SK-N-SH (cell line): ENCODE results near the gene TEPSIN.

Experiments
- MXI1 ChIP-seq: IDR thresholded peaks from 2 replicates; pipeline ENCODE4 v1.6.1; 2012; ENCODE audit warnings: mild to moderate bottlenecking, low read depth, low read length, improper control_type of control experiment
- PBX3 ChIP-seq: IDR thresholded peaks from 2 replicates; pipeline ENCODE4; 2012
- RAD21 ChIP-seq: IDR thresholded peaks from 2 replicates; pipeline ENCODE4 v1.6.1; 2012; ENCODE audit warnings: mild to moderate bottlenecking, low read length
- YY1 ChIP-seq: IDR thresholded peaks from 2 replicates; pipeline ENCODE4 v1.4.0; 2012; ENCODE audit warnings: low read depth, mild to moderate bottlenecking
- ZBTB33 ChIP-seq: IDR thresholded peaks from 2 replicates; pipeline ENCODE4 v1.4.0; 2012; ENCODE audit warnings: low read depth, borderline replicate concordance
- TF ChIP-seq, protein P1 (sequence below): fragments of 200-600 bp; sonication (generic); IDR thresholded peaks from 2 replicates; pipeline ENCODE4 v1.6.1; 2017; ENCODE audit warnings: antibody characterized with exemption, mild to moderate bottlenecking, moderate library complexity

GRCh38 chr17:81183807-81184206, 55.0 kb downstream of the TEPSIN start:
- TF ChIP-seq, protein P1, sequence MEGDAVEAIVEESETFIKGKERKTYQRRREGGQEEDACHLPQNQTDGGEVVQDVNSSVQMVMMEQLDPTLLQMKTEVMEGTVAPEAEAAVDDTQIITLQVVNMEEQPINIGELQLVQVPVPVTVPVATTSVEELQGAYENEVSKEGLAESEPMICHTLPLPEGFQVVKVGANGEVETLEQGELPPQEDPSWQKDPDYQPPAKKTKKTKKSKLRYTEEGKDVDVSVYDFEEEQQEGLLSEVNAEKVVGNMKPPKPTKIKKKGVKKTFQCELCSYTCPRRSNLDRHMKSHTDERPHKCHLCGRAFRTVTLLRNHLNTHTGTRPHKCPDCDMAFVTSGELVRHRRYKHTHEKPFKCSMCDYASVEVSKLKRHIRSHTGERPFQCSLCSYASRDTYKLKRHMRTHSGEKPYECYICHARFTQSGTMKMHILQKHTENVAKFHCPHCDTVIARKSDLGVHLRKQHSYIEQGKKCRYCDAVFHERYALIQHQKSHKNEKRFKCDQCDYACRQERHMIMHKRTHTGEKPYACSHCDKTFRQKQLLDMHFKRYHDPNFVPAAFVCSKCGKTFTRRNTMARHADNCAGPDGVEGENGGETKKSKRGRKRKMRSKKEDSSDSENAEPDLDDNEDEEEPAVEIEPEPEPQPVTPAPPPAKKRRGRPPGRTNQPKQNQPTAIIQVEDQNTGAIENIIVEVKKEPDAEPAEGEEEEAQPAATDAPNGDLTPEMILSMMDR = no peak
- TF ChIP-seq PBX3 (no peak), RAD21 (no peak), MXI1 (no peak), ZBTB33 (no peak), YY1 (no peak)
